Activated CD4-positive, alpha-beta T cell treated with anti-CD3 and anti-CD28 coated beads, Interleukin-2, amount 50 U/mL, for 16 hours (primary cell): ENCODE measurements around the gene KIF26B.
"Not testable (repeated sequence)": the region's sequence is repeated elsewhere in the genome, so short reads cannot be mapped to it uniquely, and the experiment has no call there.

ENCODE experiments used
- DNase-seq: peaks from one replicate; pipeline ENCODE4 v3.0.0-alpha.2; 2020

KIF26B gene

DNA sequence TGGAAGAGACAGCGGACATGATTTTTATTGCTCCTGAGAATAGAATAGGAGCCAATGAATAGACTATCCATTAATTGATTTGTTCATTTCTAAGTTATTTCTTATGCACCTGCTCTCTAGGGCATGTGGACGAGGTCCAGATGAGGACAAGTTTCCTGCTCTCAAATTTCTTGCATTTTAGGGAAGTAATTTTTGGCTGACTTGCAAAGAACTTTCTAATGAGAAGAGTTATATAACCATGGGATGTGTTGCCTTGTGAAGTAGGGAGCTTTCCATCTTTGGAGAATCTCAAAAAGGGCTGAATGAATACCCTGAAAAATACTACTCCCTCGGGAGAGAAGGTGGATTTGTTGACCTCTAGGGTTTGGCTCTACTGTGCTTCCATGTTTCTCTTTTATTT is 243.0 kb downstream of the KIF26B start:
- DNase-seq: no peak

DNA sequence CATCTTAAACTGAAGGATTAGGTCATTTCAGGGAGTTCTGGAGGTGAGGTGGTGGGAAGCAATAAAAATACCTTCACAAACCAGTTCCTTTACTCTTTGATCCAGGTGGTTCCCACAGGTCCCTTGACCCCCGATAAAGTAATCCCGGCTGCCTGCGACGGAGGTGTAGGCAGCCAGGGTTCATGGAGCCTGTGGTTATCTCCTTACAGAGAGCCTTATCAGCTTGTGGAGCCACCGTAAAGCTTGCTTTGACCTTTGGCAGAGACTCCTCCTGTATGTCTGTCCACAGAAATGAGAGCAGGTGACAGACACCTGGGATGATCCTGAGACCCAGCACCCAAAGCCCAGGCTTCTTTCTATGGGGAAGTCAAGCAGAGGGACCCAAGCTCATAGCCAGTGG is 243.4 kb downstream of the KIF26B start:
- DNase-seq: no peak

DNA sequence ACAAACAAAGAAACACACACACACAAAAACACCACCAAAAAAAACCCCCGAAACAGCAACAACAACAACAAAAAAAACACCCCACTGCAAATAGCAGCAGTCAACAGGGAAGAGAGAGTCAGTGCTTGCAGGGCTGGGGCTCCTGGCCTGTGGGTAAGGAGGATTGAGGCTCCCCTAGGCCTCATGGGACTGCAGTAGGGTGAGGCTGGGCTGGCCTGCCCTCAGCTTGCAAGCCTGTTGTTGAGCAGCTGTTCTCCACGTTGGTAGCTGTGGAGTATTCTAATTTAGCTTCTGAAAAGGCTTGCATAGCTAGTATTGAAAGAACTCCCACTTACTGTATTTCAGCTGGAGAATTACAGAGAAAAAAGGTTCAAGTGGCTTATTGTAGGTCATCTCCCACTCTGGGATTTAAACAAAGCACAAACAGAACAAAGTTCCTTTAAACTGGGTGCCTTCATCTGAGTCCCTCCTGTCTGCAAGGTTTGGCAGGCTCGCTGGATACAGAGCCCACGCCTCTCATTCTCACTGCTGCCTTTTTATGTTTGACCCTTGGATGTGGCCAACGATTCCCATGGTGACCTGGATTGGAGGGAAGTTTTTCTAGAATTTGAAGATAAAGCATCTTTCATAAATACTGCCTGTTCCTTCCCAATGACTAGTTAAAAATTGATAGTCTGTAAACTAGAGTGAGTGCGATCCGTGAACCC is 247.2 kb downstream of the KIF26B start:
- no peak for DNase-seq

DNA sequence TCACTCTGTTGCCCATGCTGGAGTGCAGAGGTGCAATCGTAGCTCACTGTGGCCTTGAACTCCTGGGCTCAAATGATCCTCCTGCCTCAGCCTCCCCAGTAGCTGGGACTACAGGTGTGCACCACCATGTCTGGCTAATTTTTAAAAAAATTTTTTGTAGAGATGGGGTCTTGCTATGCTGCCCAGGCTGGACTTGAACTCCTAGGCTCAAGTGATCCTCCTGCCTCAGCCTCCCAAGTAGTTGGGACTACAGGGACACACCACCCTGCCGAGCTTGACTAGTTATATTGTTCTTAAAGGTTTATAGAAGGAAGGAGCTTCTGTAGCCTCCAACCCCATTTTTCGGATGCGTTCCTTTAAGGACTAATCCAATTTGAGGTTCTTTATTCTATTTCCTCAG is 248.2 kb downstream of the KIF26B start:
- DNase-seq: not testable (repeated sequence)

DNA sequence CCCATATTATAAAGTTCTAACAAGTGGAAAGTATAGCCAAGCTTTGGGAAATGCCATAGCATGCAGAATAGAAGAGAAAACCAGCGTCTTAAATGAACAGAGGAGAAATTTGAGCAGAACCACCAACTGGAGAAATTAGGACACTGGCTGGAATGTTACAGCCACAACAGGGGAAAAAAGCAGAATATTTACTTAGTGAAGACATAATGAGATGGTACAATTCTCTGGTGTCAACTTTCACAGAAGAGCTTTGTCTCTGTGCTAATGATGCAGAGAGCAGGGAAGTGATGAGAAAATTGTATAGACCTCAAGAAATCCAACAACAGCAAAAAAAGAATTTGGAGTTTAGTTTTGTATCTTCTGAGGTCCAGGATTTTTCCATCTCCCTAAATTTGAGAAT is 249.7 kb downstream of the KIF26B start:
- DNase-seq: no peak

DNA sequence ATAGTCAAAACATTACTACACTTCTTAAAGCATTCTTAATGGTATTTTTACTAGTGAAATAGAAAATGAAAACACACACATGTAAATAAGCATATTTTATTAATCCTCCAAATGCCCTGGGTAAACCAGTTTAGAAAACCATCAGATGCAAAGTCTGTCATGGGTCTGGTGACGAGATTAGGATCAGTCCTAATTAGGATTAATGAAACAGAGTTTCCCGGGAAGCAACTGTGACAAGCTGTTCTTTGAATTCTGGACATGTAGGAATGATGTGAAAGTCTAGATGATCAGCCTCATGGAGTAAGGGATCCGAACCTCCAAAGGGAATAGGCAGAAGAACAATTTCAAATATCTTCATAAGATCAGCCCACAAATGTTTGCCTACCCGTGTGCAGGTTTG is 250.2 kb downstream of the KIF26B start:
- DNase-seq: no peak

DNA sequence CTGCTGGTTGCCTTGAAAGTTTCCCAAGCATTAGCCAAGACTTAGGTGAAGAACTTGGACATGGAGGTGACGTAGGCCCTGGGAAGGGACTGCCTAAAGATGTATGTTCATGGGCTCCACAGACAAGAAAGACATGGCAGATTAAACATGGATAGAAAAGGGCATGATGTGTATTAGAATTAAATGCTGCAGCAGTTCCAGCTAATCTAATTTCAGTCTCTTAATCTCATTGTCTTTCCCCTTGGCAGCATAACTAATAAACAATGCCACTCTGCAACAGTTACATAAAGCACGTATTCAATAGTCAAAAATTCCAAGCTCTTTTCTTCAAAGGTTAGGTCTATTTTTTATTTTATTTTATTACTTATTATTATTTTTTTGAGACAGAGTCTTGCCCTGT is 251.6 kb downstream of the KIF26B start:
- no peak for DNase-seq

DNA sequence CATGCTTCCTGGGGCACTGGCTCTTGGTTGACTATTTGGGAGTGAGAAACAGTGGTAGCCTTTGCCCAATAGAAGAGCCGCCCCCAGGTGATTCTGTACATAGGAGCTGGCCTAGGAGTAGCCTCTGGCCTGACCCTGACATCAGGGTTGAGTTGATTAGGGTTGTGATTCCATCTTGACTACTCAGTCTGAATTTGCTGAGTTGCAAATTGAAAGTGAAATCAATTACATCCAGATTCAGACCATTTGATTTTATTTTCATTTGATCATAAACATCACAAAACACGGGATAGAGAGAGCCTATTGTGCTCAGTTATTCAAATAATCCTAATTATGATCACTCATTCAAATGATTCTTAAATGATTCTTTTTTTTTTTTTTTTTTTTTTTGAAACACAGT is 253.2 kb downstream of the KIF26B start:
- DNase-seq: no peak

DNA sequence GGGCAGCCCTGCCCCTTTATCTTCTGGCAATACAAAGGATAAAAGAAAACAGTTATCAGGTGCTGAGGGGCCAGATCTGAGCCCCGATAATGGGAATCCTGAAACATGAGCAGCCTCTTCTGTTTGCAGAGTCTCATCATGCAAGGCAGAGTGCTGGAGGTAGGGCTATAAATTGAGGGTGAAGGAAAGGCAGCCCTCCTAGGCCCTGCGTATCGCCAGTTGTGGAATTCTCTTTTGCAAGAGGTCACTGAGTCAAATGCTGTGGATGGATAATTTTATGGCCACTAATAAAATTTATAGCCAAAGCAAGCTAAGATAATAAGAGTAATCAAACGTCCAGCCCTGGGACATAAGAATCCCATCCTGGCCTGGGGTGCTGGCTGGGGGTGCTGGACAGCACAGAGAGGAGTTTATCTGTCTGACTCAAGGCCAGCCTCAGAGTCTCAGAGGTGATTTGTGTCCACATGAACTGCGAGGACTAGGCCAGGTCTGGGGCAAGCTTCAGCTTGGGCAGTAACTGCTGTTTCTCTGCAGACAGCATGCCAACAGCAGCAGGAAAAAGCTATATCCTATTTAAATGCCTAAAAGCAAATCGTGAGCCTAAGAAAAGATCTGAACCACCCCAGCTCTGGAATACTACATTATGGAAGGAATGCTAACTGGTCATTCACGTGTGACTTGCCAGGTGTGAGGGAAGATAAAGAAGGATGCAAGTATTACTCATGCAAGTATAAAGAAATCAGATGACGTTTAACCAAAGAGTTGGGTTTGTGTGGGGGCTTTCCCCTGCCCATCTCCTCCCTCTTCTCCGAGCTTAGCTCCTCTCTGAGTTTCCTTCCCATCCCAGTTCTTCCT is 254.8 kb downstream of the KIF26B start:
- no peak for DNase-seq

DNA sequence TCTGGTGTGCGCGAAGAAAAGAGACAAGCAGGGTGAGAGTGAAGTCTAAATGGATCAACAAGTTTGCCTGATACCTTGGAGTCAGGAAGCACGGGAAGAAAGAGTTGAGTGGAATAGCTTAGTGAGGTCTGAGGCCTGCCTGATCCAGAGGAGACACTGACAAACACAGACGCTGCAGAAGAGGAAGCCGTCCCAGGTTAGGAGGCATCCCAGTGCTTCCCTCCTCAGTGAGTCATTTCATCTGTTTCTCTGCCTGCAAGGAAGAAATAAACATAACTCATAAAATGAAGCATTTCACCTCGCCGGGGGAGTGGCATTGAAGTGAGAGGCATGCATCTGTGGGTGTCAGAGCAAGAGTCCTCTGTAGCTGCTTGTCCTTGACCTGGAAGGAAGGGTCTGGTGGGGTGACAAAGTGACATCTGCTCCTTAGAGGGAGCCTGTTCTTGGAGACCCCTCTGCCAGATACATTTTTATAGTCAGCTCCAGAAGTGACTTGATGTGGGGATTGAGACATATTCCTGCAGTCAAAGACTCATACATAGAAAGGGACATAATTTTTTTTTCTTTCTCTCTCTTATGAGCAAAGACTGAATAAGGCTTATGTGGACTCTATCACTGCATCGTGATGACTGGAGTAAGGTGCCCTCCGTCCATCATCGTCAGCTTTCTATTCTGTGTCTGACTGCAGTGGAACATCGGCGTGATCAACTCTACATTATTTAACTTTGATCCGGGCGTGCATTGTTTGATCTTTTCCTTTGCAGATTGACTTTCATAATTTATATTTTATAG is 256.7 kb downstream of the KIF26B start:
- no peak for DNase-seq

DNA sequence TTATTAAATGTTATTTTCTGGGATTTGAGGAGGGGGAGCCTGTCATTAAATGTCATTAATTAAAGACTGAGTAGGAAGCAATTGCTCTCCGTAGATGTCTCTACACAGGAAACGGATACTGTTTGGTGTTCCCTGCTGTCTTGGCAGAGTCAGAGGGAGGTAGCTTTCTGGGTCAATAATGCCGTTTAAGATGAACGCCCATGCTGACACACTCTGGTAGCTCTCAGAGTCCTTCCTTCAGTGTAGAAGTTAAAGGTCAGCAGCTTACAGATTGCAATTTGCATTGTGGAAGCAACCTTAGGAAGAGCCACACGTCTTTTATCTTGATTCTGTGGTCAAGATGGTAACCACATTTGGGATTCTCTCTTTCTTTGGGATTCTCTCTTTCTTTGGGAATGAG is 257.5 kb downstream of the KIF26B start:
- DNase-seq: no peak

DNA sequence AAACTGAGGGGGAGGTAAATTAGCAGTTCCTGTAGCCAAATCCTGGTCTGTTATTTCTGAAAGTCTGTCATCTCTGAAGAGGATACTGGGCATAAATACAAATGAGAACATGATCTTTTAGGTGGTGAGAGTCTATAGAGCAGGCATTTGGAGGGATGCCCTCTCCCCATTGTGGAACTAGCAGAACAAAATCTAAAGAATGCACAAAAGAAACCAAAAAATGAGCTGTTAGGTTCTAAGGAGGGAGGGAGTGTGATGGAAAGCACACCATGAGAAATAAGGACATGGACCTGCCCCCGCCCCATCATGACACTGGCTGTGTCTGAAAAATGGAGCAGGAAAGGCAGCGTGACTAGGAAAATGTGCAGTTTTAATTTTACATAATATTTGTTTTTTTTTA is 262.0 kb downstream of the KIF26B start:
- DNase-seq: no peak

DNA sequence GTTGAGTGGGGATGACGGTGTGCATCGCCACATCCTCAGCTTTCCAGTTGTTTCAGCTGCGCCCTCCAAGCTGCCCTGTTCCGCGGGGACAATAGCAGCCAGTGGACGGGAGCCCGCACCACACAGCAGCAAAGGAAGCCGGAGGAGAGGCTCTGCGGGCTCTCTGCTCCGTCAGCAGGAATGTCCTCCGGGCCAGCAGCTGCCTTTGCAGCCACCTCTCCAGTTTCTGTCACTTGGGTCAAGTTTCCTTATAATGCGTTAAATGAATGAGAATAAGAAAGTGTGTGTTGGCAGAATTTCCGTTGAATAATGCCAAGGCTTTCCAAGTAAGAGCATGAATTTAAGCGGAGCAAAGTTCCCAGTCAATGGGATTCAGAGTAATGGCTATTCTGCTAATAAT is 263.3 kb downstream of the KIF26B start:
- DNase-seq: no peak

DNA sequence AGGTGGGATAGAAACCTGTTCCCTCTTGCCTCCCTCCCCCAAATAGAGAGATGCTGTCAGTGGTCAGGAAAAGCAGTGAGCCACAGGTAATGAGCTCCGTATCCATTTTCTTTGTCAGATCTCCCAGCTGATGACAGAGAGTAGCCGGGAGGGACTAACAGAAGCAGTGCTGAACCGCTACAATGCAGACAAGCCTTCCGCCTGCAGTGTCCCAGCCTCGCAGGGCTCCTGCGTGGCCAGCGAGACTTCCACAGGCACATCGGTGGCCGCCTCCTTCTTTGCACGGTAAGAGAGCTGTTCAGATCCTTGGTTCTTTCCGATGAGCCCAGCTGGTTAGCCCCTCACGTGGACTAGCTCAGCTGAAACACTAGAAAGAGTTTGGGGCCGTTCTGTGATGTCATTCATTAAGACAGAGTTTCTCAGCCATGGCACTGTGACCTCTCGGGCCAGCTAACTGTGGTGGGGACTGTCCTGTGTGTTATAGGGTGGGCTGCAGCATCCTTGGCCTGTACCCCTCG is 264.7 kb downstream of the KIF26B start:
- DNase-seq: no peak

DNA sequence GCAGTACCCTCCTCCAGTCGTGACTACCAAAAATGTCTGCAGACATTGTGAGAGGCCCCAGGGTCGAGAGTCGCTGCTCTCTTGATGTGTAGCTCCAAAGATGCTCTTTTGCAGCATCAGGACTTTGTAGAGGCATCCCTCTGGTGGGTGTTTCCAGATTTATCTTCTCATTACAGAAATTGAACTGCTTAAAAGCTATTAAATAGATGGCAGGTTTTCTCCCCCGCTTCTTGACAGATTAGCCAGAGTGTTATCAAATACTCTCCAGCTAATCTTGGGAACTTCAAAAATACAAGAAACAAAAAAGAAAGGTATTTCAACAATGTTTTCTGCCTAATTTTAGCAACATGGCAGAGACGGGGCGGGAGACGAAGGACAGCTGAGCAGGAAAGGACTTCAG is 265.2 kb downstream of the KIF26B start:
- DNase-seq: no peak

DNA sequence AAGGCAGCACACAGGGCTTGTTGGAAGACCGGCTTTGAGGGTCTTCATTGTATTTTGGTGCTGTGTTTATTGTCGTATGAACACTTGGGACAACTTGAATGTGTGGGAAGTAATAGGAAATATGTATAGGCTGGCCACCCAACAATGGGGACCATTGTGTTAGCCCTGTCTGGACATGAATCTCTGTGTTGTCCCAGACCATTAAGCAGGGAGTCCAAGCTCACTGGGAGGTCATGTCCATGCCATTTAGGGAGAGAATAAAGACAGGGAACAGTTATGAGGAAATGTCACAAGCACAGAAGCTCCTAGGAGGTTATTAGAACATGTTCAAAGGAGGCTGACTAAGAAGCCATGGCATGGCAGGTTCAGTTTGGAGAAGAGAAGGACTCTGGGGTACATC is 266.1 kb downstream of the KIF26B start:
- DNase-seq: no peak

DNA sequence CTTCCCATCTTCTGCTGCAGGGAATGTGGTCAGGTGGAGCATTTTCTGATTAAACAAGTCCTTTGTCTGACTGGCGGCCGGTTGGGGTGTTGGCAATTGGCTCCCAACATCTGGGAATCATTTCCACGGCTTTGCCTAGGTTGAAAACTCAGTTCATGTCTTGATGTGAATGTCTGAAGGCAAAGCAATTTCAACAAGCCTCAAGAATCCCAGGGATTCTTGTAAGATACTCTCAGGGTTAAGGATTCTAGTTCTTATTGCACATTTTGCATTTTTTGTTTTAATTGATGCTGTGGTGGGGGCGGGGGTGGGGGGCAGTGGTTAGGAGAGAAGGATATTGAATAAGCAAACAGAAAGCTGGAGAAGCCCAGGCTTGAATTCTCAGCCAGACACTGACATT is 273.9 kb downstream of the KIF26B start:
- no peak for DNase-seq

DNA sequence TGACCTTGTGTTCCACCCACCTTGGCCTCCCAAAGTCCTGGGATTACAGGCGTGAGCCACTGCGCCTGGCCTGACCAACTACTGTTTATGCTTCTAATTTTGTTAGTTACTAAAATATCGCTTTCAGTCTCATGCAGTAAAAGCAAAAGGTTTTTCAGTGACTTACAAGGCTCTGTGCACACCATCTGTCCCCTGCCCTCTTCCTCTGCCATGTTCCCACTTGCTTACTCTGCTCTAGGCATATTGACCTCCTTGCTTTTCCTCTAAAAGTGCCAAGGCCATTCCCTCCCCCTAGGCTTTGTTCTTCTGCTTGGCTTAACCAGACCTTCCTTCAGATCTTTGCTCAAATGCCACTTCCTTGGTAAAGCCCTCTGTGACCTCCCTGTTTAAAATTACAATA is 276.9 kb downstream of the KIF26B start:
- DNase-seq: no peak

DNA sequence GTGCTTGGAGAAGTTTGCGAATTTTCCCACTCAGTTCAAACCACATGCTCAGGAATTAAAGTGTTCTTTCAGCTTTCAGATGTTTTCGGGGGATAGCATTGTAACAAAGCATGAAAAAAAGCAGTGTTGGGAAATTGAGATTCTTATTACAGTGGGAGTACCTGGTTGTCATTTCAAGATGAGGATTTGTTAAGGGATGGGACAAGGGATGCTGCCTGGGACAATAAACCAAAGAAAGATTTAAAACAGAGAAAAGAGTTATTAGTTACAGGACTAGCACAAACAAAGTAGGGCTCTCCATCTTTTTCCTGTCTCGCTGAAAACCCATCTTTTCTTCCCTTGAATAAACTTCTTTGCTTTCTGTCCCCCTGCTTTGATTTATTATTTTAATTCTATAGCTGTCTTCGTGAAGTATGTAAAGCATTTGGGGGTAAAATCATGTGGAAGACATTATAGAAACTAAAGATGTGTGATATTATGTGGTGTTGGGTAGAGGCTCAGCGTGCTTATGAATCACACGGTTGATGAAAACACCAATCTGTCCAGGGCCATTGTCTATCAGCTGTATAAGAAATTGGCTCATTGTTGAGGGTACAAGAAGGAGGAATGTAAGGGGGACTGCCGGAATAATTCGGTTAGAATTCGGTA is 277.6 kb downstream of the KIF26B start:
- DNase-seq: no peak

DNA sequence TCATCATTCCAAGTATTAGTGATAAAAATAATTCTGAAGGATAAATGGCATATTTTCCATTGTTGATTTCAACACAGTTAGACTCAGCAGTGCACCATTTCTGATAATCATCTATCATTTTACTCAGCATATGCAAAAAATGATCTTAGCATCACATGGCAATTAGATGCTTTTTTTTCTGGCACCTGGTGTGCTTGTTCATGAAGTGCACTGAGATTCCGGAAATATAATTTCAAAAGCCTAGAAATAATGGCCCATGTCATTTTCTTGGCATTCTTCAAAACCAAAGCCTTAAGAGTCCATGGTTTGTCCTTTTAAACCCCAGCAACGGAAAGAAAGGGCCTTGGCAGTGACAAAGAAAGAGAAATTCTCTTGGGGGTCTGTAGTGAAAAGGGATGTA is 278.8 kb downstream of the KIF26B start:
- no peak for DNase-seq

DNA sequence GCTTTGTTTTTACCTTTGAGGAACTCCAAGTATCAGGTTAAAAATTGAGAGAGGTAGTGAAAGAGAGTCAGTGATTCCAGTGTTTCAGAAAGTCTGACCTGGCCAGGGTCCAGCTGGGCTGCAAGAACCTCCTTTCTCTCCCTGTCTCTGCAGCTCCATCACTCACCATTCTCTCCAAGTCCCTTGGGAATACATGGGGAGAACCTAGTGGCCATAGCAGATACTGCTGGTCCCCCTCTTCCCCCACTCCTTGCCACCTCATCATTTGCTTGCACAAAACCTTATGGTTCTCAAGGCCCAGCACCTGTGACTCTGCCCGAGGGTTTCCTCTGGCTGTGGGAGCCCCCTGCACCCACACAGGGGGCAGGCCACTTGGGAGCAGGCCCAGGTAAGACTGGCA is 279.5 kb downstream of the KIF26B start:
- no peak for DNase-seq

DNA sequence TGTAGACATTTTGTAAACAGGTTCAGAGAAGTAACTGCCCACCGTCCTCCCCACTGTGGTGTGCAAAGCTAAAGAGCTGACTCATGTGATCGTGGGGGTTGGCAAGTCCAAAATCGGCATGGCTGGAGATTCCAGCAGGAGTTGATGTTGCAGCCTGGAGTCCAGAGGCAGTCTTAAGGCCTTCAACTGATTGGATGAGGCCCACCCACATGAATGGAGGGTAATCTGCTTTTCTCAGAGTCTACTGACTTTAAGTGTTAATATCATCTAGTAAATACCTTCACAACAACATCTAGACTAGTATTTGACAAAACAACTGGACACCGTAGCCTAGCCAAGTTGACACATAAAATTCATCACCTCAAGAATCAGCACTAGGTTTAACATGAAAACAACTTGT is 281.6 kb downstream of the KIF26B start:
- DNase-seq: no peak
